OCI-LY7 (cell line): ENCODE results near the gene LDHAL6B.

Experiments
- EZH2phosphoT487 ChIP-seq: fragments of 200-600 bp; sonication (generic); IDR thresholded peaks from 2 replicates; pipeline ENCODE4 v1.6.1; 2018; ENCODE audit warnings: low read depth, borderline replicate concordance, mild to moderate bottlenecking, mixed run types, antibody characterized with exemption, low read length, moderate library complexity, mixed read lengths
- TF ChIP-seq, protein P1 (sequence below): fragments of 200-600 bp; sonication (generic); conservative IDR thresholded peaks from 2 replicates; pipeline ENCODE4 v1.5.1; 2014; ENCODE audit warnings: mild to moderate bottlenecking, antibody characterized with exemption, low read length, moderate library complexity, mixed read lengths

DNA sequence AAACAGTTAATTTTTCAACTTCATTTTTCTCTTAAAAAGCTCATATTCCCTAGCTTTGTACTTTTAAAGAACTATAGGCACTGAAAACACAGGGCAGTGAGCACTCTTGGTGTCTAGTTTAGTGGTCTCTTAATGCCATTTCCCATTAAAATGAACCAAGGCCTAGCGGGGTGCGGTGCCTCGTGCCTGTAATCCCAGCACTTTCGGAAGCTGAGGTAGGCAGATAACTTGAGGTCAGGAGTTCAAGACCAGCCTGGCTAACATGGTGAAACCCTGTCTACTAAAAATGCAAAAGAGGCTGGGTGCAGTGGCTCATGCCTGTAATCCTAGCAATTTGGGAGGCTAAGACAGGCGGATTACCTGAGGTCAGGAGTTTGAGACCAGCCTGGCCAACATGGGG, 45.5 kb downstream of the LDHAL6B start:
- TF ChIP-seq EZH2phosphoT487, result no peak
- TF ChIP-seq, protein P1, sequence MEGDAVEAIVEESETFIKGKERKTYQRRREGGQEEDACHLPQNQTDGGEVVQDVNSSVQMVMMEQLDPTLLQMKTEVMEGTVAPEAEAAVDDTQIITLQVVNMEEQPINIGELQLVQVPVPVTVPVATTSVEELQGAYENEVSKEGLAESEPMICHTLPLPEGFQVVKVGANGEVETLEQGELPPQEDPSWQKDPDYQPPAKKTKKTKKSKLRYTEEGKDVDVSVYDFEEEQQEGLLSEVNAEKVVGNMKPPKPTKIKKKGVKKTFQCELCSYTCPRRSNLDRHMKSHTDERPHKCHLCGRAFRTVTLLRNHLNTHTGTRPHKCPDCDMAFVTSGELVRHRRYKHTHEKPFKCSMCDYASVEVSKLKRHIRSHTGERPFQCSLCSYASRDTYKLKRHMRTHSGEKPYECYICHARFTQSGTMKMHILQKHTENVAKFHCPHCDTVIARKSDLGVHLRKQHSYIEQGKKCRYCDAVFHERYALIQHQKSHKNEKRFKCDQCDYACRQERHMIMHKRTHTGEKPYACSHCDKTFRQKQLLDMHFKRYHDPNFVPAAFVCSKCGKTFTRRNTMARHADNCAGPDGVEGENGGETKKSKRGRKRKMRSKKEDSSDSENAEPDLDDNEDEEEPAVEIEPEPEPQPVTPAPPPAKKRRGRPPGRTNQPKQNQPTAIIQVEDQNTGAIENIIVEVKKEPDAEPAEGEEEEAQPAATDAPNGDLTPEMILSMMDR, result no peak
